LHCN-M2 (cell line): ENCODE data around the gene SOCS7. TPM values are rescaled to one million over a fixed set of nuclear protein-coding genes. Genes with fewer than 3 reads are reported as not detected.
"Not testable (repeated sequence)": the region's sequence is repeated elsewhere in the genome, so short reads cannot be mapped to it uniquely, and the experiment has no call there.

Experiments used
- DNase-seq: peaks from one replicate; pipeline ENCODE4 v3.0.0-alpha.2; 2012; ENCODE audit warnings: low read depth
- total RNA-seq: library from RNA; depleted of rRNA; stranded (reverse); fragments of >200 nt; gene quantifications from 2 replicates; pipeline ENCODE4 v1.2.3, GENCODE V29; 2014

Gene SOCS7
- total RNA-seq, 1 experiment from 2014 or later, result 9.4 TPM

DNA sequence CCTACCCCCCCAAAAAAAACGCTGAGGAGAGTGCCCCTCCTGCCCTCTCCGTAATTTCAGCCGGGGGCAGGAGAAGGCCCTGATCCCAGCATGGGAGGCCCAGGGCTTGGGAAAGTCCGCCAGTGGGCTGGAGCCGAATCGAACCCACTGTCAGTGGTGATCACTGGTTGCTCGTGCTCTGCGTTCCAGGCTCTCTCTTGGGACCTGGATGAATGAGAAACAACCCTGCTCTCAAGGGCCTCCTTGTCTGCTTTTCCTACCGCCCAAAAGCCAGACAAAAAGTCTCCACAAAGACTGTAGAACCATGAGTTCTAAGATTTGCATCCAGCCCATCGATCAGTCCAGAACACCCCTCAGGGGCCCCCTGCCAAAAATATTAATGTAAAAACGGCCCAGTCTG is 84.7 kb downstream of the SOCS7 start:
- DNase-seq, result no peak

GRCh38 chr17:38437313-38437712 is 85.7 kb downstream of the SOCS7 start:
- DNase-seq, result not testable (repeated sequence)

DNA sequence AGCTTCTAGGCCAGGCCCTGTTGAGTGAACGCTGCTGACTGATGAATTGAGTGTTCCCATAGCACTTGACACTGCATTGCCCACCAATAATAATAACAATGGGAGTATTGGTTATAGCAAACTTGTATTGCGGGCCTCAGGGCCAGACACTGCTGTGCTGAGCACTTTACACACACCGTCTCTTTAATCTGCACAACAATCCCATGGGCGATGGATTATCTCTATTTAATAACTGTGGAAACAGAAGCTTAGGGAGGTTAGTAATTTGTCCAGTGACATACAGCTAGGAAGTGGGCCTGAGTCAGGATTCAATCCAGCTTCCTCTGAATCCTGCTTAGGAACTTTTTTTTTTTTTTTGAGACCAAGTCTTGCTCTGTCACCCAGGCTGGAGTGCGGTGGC is 87.8 kb downstream of the SOCS7 start:
- no peak for DNase-seq

GRCh38 chr17:38440614-38441397 is 89.2 kb downstream of the SOCS7 start:
- DNase-seq, result no peak

DNA sequence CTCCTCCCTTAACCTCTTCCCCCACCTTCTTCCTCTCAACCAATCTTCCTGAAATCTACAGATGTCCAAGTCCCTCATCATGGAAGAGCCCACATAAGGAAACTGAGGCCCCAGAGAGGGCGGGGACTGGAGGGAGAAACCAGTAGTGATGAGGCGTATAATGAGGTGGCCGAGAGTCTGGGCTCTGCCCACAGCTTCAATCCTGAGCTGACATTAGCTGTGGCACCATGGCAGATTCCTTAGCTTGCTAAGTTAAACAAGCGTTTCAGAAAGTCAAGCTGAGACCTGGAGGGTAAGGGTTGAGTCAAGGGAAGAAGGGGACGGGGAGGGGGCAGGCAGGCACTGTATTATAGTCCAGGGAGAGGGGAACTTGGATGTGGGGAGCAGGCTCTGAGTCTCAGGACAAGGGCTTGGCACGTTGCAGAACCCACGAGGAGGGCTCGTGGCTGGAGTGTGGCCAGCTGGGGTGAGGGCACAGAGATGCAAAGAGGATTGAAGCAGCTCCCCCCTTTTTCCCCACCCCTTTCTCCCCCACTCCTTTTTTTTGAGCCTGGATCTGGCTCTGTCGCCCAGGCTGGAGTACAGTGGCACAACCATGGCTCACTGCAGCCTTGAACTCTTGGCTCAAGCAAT is 89.9 kb downstream of the SOCS7 start:
- no peak for DNase-seq

- no peak for DNase-seq
These were observed 90.9 kb downstream of the SOCS7 start for GRCh38 chr17:38442548-38442947.

DNA sequence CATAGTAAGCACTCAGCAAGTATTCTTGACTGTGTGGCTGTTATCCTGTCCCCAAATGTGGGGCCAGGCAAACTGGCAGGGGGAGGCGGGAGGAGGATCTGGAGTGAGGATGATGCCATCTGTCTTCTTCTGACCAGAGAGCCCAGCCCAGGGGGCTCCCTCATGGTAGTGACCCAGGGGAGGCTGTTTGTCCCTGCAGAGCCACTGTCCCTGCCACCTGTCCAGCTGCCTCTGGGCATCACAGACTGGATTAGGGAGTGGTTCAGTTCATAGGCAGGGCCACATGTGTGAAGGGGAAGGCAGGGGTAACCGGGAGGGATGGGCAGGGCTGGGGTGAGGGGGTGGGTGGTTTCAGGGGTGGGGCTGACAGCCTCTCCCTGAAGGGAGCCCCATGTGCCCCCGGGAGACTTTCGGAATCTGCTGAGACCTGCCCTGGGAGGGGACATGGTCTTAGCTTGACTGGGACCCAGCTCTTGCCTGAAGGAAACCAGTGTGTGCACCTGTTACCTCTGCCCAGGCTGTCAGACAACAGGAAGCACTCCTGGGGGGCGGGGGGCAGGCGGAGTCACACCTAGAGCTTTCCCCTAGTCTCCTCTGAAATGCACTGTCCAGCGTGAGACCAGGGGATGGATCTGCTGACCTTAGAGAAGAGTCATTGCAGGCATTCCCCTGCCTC is 91.8 kb downstream of the SOCS7 start:
- DNase-seq, result no peak

DNA sequence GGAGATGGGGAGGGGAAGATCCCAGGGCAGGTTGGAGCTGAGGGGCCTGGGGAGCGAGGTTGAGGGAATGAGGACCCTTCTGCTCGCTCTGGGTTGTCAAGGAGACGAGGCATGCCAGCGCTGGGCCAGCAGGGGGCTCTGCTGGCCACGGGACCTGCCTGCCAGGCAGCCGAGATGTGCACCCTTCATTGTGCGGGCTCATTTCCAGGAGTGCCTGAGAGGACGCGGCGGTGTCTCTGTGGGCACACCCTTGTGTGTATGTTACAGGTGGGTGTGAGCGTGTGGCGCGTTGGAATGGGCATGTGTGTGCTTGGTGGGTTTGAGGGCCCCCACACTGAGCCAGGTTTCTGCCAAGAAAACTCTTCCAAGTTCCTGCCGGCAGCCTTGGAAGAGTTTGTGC is 92.5 kb downstream of the SOCS7 start:
- peak; percentile 42 for DNase-seq

- DNase-seq, result peak; percentile 35
These were observed 96.0 kb downstream of the SOCS7 start for GRCh38 chr17:38447502-38448085.

- no peak for DNase-seq
These were observed 96.6 kb downstream of the SOCS7 start for GRCh38 chr17:38448208-38448771.

- DNase-seq, result no peak
These were observed 97.7 kb downstream of the SOCS7 start for GRCh38 chr17:38449364-38449763.

- DNase-seq, result no peak
These were observed 98.9 kb downstream of the SOCS7 start for GRCh38 chr17:38450557-38451029.

DNA sequence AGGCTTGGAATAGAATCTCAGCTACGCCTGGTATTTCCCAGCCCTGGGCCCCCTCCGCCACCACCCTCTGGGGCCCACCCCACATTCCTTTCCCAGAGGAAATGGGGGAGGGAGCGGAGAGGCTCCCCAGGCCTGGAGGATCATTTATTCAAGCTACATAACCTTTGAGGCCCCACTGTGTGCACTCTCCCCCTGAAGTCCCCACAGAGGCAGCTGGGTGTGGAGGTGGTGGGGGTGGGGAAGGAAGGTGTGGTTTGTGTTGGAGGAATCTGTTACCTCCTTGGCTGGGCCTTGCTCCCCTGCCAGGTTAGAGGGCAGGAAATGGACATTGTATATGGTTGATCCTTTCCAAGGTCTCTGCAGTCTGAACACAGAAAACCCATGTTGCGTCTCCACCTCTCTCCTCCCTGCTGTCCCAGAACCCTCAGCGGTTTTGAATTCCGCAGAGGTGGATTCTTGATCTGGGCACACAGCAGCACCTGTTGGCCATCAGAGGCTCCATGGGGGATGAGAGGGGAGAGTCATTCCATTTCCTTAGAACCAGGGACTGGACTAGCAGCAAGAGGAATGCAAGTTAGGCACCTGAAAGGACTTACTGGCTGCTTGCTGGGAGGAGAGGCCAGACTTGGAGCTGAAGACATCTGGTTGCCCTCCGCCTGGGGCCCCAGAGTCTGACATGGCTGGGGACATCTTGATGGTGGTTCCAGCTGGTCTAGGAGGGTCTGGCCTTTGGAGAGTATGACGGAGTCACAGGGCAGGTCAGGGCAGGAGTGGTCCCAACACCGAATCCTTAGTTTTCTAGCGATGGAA is 99.6 kb downstream of the SOCS7 start:
- peak; percentile 49 for DNase-seq

- DNase-seq, result peak; percentile 68
These were observed 100.3 kb downstream of the SOCS7 start for GRCh38 chr17:38451840-38452529.

DNA sequence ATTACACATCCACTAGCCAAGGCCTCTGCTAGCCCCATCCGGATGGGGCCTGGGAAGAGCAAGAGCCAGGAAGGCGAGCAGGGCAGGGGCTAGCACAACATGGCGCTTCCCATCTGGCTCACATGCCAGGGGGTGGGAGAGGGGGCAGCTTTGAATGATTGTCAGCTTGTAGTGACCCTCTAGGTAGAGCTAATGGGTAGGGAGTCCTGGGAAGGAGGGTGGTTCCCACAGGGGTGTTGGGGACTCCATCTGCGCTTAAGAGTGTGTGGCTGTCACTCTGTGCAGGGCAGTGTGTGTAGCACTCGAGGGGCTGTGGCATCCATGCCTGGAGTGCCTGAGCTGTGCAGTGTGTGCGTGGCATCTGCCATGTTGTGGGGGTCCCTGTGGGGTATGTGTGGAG is 101.1 kb downstream of the SOCS7 start:
- no peak for DNase-seq

DNA sequence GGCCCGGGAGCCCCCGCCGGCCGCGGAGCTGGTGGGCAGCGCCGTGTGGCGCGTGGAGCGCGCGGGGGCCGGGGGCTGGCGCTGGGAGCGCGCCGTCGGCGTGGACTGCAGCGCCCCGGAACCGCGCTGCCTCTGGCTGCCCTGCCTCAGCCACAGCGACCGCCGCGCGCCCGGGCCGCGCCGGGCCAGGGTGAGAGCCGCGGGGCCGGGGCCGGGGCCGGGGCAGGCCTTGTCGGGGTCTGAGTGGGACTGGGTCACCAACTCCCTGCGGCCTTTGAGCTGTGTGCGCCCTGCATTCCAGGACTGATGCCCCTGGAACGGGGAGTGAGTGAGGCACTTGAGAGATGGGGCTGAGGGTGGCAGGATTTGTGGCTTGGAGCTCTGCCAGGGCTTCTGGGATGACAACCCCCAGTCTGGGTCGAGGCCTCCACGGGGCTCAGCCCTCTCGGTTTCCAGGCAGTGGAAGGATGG is 102.3 kb downstream of the SOCS7 start:
- peak; percentile 60 for DNase-seq

GRCh38 chr17:38454532-38454931 is 102.9 kb downstream of the SOCS7 start:
- peak; percentile 93 for DNase-seq
